A673 (cell line): Measurements from ENCODE around the gene CHMP1A. TPM values are rescaled to one million over a fixed set of nuclear protein-coding genes. Genes with fewer than 3 reads are reported as not detected.

Source experiments
- BruUV-seq: library from RNA; stranded (reverse); fragments of 400-500 nt; replicated peaks from 2 replicates; lab custom pipeline; 2021; lab: Mats Ljungman, UMichigan
- CTCF ChIA-PET: fragments of 300-600 bp; sonication (Branson Sonifier 250); formaldehyde crosslinking; loops from one replicate; lab custom pipeline; 2022; ENCODE audit warnings: antibody characterized with exemption; lab: Charles Lee
- POLR2A ChIA-PET: fragments of 300-600 bp; sonication (Branson Sonifier 250); formaldehyde crosslinking; loops from one replicate; lab custom pipeline; 2022; ENCODE audit warnings: antibody characterized with exemption; ENCODE audit not compliant: low non-redundant PET; lab: Charles Lee
- DNase-seq: peaks from one replicate; pipeline ENCODE4 v3.0.0-alpha.2; 2015; ENCODE audit warnings: low spot score
- H3K27ac ChIP-seq: fragments of 200-600 bp; sonication (generic); 2 replicates; pipeline ENCODE4 v1.5.1; 2016; ENCODE audit warnings: mixed run types, low read depth, mild to moderate bottlenecking, mixed read lengths, antibody characterized with exemption, low read length; ENCODE audit not compliant: poor library complexity, severe bottlenecking
- H3K27me3 ChIP-seq: fragments of 200-600 bp; sonication (generic); replicated peaks from 2 replicates; pipeline ENCODE4 v1.6.1; 2017; ENCODE audit warnings: mixed run types, low read depth, mild to moderate bottlenecking, mixed read lengths, antibody characterized with exemption, low read length; ENCODE audit not compliant: insufficient read depth, poor library complexity
- H3K36me3 ChIP-seq: fragments of 200-600 bp; sonication (generic); 2 replicates; pipeline ENCODE4 v1.6.1; 2016; ENCODE audit warnings: mixed run types, mild to moderate bottlenecking, mixed read lengths, antibody characterized with exemption, low read length; ENCODE audit not compliant: insufficient read depth, poor library complexity, severe bottlenecking
- H3K4me1 ChIP-seq: fragments of 200-600 bp; sonication (generic); 2 replicates; pipeline ENCODE4 v1.6.1; 2017; ENCODE audit warnings: mixed run types, mild to moderate bottlenecking, mixed read lengths, antibody characterized with exemption, low read length; ENCODE audit not compliant: insufficient read depth, poor library complexity, severe bottlenecking
- H3K4me3 ChIP-seq: fragments of 200-600 bp; sonication (generic); 2 replicates; pipeline ENCODE4 v1.5.1; 2016; ENCODE audit warnings: low read depth, mixed run types, mild to moderate bottlenecking, mixed read lengths, low read length; ENCODE audit not compliant: poor library complexity, severe bottlenecking
- H3K9me3 ChIP-seq: fragments of 200-600 bp; sonication (generic); 2 replicates; pipeline ENCODE4 v1.6.1; 2016; ENCODE audit warnings: mixed run types, low read depth, mild to moderate bottlenecking, mixed read lengths, antibody characterized with exemption, low read length; ENCODE audit not compliant: poor library complexity, severe bottlenecking
- CTCF ChIP-seq: fragments of 300-800, 200-600 bp; sonication (generic); conservative IDR thresholded peaks from 2 replicates; pipeline ENCODE4 v1.5.1; 2017; ENCODE audit warnings: low read depth, mild to moderate bottlenecking, antibody characterized with exemption, low read length, moderate library complexity, mixed read lengths
- EZH2 ChIP-seq: fragments of 200-600 bp; sonication (generic); IDR thresholded peaks from 2 replicates; pipeline ENCODE4 v1.6.1; 2017; ENCODE audit warnings: borderline replicate concordance, low read depth, mild to moderate bottlenecking, mixed read lengths, antibody characterized with exemption, low read length; ENCODE audit not compliant: poor library complexity, severe bottlenecking
- intact Hi-C: fragments of 100-400 bp; cut with micrococcal nuclease; formaldehyde crosslinking; loops from one replicate; pipeline ENCODE4 v1.10.0; 2022; ENCODE audit not compliant: unreplicated experiment
- total RNA-seq: library from RNA; stranded (reverse); gene quantifications from 2 replicates; pipeline ENCODE4 v1.2.3, GENCODE V29; 2021

The CHMP1A gene
- total RNA-seq, 1 experiment from 2014 or later = 110 TPM

GRCh38 chr16:89646906-89647305 is 10.6 kb downstream of the CHMP1A start:
- no TSS peak for BruUV-seq
- no peaks in the 10 kb centered on the region for H3K4me1 ChIP-seq
- H3K36me3 ChIP-seq = peaks cover 24% of the 10 kb centered on the region
- H3K27ac ChIP-seq = no peak overlapping the region
- TF ChIP-seq EZH2 (no peak), CTCF (no peak)
- no peak overlapping the region for H3K4me3 ChIP-seq
- ChIA-PET POLR2A (no interaction called here), CTCF (no interaction called here)
- H3K9me3 ChIP-seq = no peaks in the 10 kb centered on the region
- no peak for DNase-seq
- H3K27me3 ChIP-seq = no peaks in the 10 kb centered on the region
- intact Hi-C loops = no loop called here

GRCh38 chr16:89646270-89646669 is 11.2 kb downstream of the CHMP1A start:
- Histone ChIP-seq H3K27ac (no peak overlapping the region), H3K4me3 (no peak overlapping the region), H3K4me1 (no peaks in the 10 kb centered on the region), H3K27me3 (no peaks in the 10 kb centered on the region), H3K36me3 (peaks cover 20% of the 10 kb centered on the region), H3K9me3 (no peaks in the 10 kb centered on the region)
- CTCF ChIA-PET = no interaction called here
- TF ChIP-seq CTCF = no peak
- TF ChIP-seq EZH2 = no peak
- BruUV-seq = no TSS peak
- POLR2A ChIA-PET = no interaction called here
- intact Hi-C loops = no loop called here
- no peak for DNase-seq

- POLR2A ChIA-PET = no interaction called here
- intact Hi-C loops = no loop called here
- CTCF ChIA-PET = no interaction called here
- no peaks in the 10 kb centered on the region for H3K27me3 ChIP-seq
- no peaks in the 10 kb centered on the region for H3K9me3 ChIP-seq
- DNase-seq = no peak
- H3K4me3 ChIP-seq = no peak overlapping the region
- BruUV-seq = no TSS peak
- no peak overlapping the region for H3K27ac ChIP-seq
- TF ChIP-seq CTCF (no peak), EZH2 (no peak)
- H3K4me1 ChIP-seq = peaks cover 4% of the 10 kb centered on the region
- peaks cover 20% of the 10 kb centered on the region for H3K36me3 ChIP-seq
Measured at GRCh38 chr16:89645122-89645521, 12.4 kb downstream of the CHMP1A start.
